Dendritic cell treated with granulocyte-macrophage colony-stimulating factor and Interleukin-4, amounts not matched to agents 40 ng/mL and 50 ng/mL, for 4 days (primary cell): ENCODE results near the gene TXNDC8.

Source experiments
- H3K27ac Mint-ChIP-seq: one replicate; pipeline ENCODE4 v1.8.0; 2022; ENCODE audit warnings: mild to moderate bottlenecking, mixed read lengths
- H3K27me3 Mint-ChIP-seq: one replicate; pipeline ENCODE4 v1.8.0; 2022; ENCODE audit warnings: mild to moderate bottlenecking, mixed read lengths
- H3K36me3 Mint-ChIP-seq: one replicate; pipeline ENCODE4 v1.8.0; 2022; ENCODE audit warnings: low read depth, mixed read lengths
- H3K4me1 Mint-ChIP-seq: one replicate; pipeline ENCODE4 v1.8.0; 2022; ENCODE audit warnings: low read depth, mixed read lengths
- H3K4me3 Mint-ChIP-seq: one replicate; pipeline ENCODE4 v1.8.0; 2022; ENCODE audit warnings: mild to moderate bottlenecking, moderate library complexity, mixed read lengths
- H3K9me3 Mint-ChIP-seq: one replicate; pipeline ENCODE4 v1.8.0; 2022; ENCODE audit warnings: mixed read lengths
- intact Hi-C: fragments of 100-400 bp; cut with micrococcal nuclease; formaldehyde crosslinking; loops from one replicate; pipeline ENCODE4 v1.15.0; 2022

TXNDC8 gene

DNA sequence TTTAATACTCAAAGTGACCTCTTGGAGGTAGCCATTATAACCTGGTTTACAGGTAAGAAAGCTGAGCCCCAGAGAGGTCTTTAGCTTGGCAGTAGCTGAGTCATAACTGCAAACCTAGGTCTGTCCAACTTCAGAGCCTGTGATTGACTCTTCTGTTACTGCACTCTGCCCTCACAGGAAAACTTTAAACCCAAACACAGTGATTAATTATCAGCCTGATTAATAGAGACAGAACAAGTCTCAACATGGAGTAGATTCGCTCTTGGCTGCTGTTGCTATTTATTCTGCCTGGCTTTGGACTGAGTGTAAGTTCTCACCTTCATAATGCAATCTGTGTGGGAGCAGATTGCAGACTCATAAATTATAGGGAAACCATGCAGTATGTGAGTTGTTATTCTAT is 53.9 kb downstream of the TXNDC8 start:
- Mint-ChIP-seq H3K9me3 (no peaks in the 10 kb centered on the region), H3K4me3 (no peak overlapping the region), H3K27ac (no peak overlapping the region), H3K4me1 (peaks cover 25% of the 10 kb centered on the region), H3K36me3 (no peaks in the 10 kb centered on the region), H3K27me3 (no peaks in the 10 kb centered on the region)
- intact Hi-C loops, result no loop called here

GRCh38 chr9:110282739-110283081 is 55.0 kb downstream of the TXNDC8 start:
- H3K27me3 Mint-ChIP-seq, result no peaks in the 10 kb centered on the region
- intact Hi-C loops, result no loop called here
- H3K9me3 Mint-ChIP-seq, result no peaks in the 10 kb centered on the region
- no peak overlapping the region for H3K27ac Mint-ChIP-seq
- no peaks in the 10 kb centered on the region for H3K36me3 Mint-ChIP-seq
- H3K4me1 Mint-ChIP-seq, result peaks cover 25% of the 10 kb centered on the region
- H3K4me3 Mint-ChIP-seq, result no peak overlapping the region

- Mint-ChIP-seq H3K4me1 (peaks cover 25% of the 10 kb centered on the region), H3K4me3 (no peak overlapping the region), H3K27me3 (no peaks in the 10 kb centered on the region), H3K27ac (no peak overlapping the region), H3K36me3 (no peaks in the 10 kb centered on the region), H3K9me3 (no peaks in the 10 kb centered on the region)
- intact Hi-C loops, result no loop called here
Measured at GRCh38 chr9:110282018-110282738, 55.5 kb downstream of the TXNDC8 start.

GRCh38 chr9:110278080-110278707 is 59.5 kb downstream of the TXNDC8 start:
- Mint-ChIP-seq H3K27me3 (no peaks in the 10 kb centered on the region), H3K9me3 (no peaks in the 10 kb centered on the region), H3K4me3 (no peak overlapping the region), H3K4me1 (peaks cover 19% of the 10 kb centered on the region), H3K36me3 (no peaks in the 10 kb centered on the region), H3K27ac (no peak overlapping the region)
- intact Hi-C loops, result no loop called here

- Mint-ChIP-seq H3K9me3 (no peaks in the 10 kb centered on the region), H3K27ac (no peak overlapping the region), H3K27me3 (no peaks in the 10 kb centered on the region), H3K4me3 (no peak overlapping the region), H3K4me1 (peaks cover 5% of the 10 kb centered on the region), H3K36me3 (no peaks in the 10 kb centered on the region)
- intact Hi-C loops, result no loop called here
Measured at GRCh38 chr9:110276781-110277180, 60.9 kb downstream of the TXNDC8 start.

DNA sequence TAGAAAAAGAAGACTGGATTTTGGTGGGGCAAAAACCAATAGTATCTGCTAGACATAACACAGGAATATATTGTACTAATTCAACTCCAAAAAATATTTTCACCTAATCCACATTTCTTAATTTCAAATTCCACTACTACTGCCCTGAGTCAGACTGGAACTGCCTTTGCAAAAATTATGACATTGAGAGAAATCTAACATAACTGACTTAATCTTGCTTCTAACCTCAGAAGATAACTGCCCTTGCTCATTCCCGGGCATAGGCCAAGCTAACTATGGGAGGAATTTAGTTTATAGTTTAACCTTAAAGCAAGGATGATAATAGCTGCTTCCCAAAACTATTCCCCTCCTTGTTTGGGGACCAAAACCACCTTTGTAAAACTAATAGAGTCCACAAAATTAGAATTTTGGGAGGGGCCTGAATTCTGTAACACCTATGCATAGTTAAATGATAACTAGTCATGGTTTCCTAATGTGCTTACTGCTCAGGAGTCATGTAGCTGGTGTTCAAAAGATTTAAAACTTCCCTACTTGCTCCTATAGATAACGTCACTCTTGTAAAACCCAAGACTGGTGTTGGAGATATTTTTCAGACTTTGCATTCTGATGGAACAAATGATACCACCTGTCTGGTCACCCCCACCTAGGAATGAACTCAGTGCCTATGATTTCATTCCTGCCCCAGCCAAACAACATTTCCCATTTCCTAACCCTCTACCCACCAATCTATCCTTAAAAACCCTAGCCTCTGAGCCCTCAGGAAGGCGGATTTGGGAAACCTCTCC is 67.3 kb downstream of the TXNDC8 start:
- Mint-ChIP-seq H3K4me1 (no peaks in the 10 kb centered on the region), H3K36me3 (no peaks in the 10 kb centered on the region), H3K27me3 (no peaks in the 10 kb centered on the region), H3K9me3 (no peaks in the 10 kb centered on the region), H3K4me3 (no peak overlapping the region), H3K27ac (no peak overlapping the region)
- intact Hi-C loops, result no loop called here

DNA sequence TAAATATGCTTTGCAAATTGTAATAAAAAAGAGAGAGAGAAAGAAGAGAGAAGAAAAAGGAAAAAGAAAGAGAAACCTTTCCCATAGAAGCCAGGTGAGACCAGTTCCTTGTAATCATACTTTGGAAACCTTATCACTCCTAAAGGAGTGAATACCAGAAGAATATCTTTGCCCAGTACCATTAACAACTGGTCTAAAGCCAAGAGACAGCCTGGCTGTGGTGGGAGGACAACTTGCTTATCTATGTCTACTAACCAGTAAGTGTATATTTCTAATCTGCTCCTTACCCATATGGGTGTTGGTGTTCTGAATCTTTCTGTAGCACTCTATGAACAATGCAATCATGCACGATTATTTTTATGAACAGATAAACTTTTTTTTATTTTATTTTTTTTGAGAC is 70.9 kb downstream of the TXNDC8 start:
- Mint-ChIP-seq H3K4me3 (no peak overlapping the region), H3K36me3 (no peaks in the 10 kb centered on the region), H3K4me1 (no peaks in the 10 kb centered on the region), H3K27me3 (no peaks in the 10 kb centered on the region), H3K9me3 (no peaks in the 10 kb centered on the region), H3K27ac (no peak overlapping the region)
- intact Hi-C loops, result no loop called here

GRCh38 chr9:110261632-110262031 is 76.0 kb downstream of the TXNDC8 start:
- Mint-ChIP-seq H3K4me3 (no peak overlapping the region), H3K9me3 (no peaks in the 10 kb centered on the region), H3K36me3 (peaks cover 6% of the 10 kb centered on the region), H3K27me3 (no peaks in the 10 kb centered on the region), H3K27ac (no peak overlapping the region), H3K4me1 (peaks cover 37% of the 10 kb centered on the region)
- intact Hi-C loops, result no loop called here

DNA sequence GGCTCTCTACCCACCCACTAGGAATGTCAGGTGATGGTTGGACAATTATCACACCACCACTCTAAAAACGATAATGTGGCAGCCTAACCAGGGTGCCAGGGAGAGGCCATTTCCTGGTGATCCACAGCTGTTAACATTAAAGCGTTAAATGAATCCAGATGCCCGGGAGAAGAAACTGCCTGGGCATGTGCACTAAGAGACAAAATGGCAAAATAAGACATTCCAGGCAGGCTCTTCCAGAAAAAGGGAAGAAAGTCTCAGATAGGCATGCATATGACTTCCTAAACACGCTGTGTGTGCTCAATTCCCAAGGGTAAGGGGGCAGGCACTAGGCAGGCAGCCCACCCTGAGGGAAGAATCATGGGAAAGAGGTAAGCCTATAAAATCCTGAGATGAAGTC is 76.8 kb downstream of the TXNDC8 start:
- intact Hi-C loops, result no loop called here
- H3K4me1 Mint-ChIP-seq, result peaks cover 37% of the 10 kb centered on the region
- peaks cover 13% of the 10 kb centered on the region for H3K36me3 Mint-ChIP-seq
- H3K27ac Mint-ChIP-seq, result no peak overlapping the region
- H3K4me3 Mint-ChIP-seq, result no peak overlapping the region
- no peaks in the 10 kb centered on the region for H3K27me3 Mint-ChIP-seq
- no peaks in the 10 kb centered on the region for H3K9me3 Mint-ChIP-seq

GRCh38 chr9:110259566-110259965 is 78.1 kb downstream of the TXNDC8 start:
- Mint-ChIP-seq H3K27me3 (no peaks in the 10 kb centered on the region), H3K9me3 (no peaks in the 10 kb centered on the region), H3K27ac (peak overlapping the region; percentile 96), H3K4me1 (peaks cover 43% of the 10 kb centered on the region), H3K4me3 (no peak overlapping the region), H3K36me3 (peaks cover 26% of the 10 kb centered on the region)
- intact Hi-C loops, result loop anchor here (10.0 kb wide), 2 partner anchors 65 to 1225 kb away; partner anchors contain the start of gene ECPAS

GRCh38 chr9:110258690-110259091 is 79.0 kb downstream of the TXNDC8 start:
- peak overlapping the region; percentile 96 for H3K27ac Mint-ChIP-seq
- intact Hi-C loops, result loop anchor here (10.0 kb wide), 2 partner anchors 66 to 1226 kb away; partner anchors contain the start of gene ECPAS
- no peaks in the 10 kb centered on the region for H3K27me3 Mint-ChIP-seq
- H3K4me1 Mint-ChIP-seq, result peaks cover 52% of the 10 kb centered on the region
- H3K4me3 Mint-ChIP-seq, result no peak overlapping the region
- H3K36me3 Mint-ChIP-seq, result peaks cover 26% of the 10 kb centered on the region
- no peaks in the 10 kb centered on the region for H3K9me3 Mint-ChIP-seq

- H3K27me3 Mint-ChIP-seq, result no peaks in the 10 kb centered on the region
- peak overlapping the region; percentile 96 for H3K27ac Mint-ChIP-seq
- peaks cover 59% of the 10 kb centered on the region for H3K4me1 Mint-ChIP-seq
- no peaks in the 10 kb centered on the region for H3K9me3 Mint-ChIP-seq
- peaks cover 26% of the 10 kb centered on the region for H3K36me3 Mint-ChIP-seq
- intact Hi-C loops, result loop anchor here (10.0 kb wide), 2 partner anchors 67 to 1227 kb away; partner anchors contain the start of gene ECPAS
- H3K4me3 Mint-ChIP-seq, result peak overlapping the region; percentile 98
Measured at GRCh38 chr9:110257956-110258355, 79.7 kb downstream of the TXNDC8 start.

DNA sequence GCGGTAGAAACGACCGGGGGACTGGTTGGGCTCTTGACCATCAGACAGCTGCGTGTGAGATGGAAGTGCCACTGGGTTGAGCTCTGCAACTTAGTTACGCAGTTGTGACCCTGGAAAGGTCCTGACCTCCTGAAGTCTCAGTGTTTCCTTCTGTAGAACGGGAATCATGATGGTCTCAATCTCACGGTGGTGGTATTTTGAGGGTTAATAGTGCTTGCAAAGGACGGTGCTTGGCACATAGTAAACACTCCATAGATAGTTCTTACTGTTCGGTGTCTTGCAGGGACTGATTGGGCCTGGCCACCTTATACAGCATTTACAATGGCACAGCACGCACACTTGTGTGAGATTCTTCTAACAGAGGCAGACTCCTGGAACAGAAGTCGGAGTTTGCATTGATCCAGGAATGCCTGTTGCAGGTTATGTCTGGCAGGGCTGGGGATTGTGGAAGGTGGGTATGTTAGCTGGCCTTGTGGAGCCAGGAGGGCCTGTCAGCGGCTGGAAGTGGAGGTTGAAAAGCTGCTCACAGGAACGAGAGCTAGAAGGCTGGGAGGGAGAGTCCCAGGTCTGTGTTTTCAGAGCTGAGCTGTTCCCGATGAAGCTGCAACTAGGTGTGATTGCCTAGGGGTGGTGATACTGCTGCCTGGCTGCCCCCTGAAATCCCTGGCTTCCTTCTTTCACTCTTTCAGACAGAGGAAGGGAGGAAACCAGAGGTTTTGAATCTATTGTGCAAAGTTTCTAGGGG is 80.4 kb downstream of the TXNDC8 start:
- Mint-ChIP-seq H3K27me3 (no peaks in the 10 kb centered on the region), H3K9me3 (no peaks in the 10 kb centered on the region), H3K4me1 (peaks cover 66% of the 10 kb centered on the region), H3K36me3 (peaks cover 32% of the 10 kb centered on the region), H3K4me3 (peak overlapping the region; percentile 98), H3K27ac (peak overlapping the region; percentile 96)
- intact Hi-C loops, result loop anchor here (10.0 kb wide), 2 partner anchors 68 to 1228 kb away; partner anchors contain the start of gene ECPAS
